ENCODE data around the gene ADAM33. TPM values are rescaled to one million over a fixed set of nuclear protein-coding genes. Genes with fewer than 3 reads are reported as not detected.
A peak's percentile ranks its signal among the peaks of the same experiment; 100 is the strongest.

ADAM33 gene
- polyA plus RNA-seq, 2 of the 4 experiments (the other 2 are of a cell fraction) = 0.08 to 0.14 TPM

DNA sequence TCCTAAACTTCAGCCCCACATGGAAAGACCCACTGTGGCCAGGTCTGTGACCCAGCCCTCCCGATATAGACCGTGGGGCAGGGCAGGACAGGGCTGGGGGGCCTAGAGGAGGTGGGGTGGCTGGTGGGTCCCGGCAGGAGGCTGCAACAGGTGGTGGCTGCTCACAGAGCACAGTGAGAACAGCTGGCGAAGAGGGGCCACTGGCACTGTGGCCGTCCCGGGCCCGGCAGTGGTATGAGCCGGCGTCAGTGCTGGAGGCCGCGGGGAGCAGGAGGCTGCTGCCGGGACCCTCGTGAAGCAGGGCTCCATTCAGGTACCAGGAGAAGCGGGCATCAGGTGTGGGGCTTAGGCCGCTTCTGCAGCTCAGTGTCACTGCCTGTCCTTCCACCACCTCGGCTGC lies 17.2 kb upstream of the ADAM33 start (continued):
- TF ChIP-seq RNF2 (IDR thresholded peaks at IDR 0.05; ENCODE audit: borderline replicate concordance, low read depth) (no peak), CEBPB (IDR thresholded peaks at IDR 0.05) (no peak), ESRRA (IDR thresholded peaks at IDR 0.05; ENCODE audit: borderline replicate concordance, low read length) (no peak), BHLHE40 (IDR thresholded peaks at IDR 0.05; ENCODE audit: low read depth, low read length) (no peak), CHD2 (IDR thresholded peaks at IDR 0.05; ENCODE audit: low read length, partially characterized antibody) (no peak)
- TF ChIP-seq, protein P1, sequence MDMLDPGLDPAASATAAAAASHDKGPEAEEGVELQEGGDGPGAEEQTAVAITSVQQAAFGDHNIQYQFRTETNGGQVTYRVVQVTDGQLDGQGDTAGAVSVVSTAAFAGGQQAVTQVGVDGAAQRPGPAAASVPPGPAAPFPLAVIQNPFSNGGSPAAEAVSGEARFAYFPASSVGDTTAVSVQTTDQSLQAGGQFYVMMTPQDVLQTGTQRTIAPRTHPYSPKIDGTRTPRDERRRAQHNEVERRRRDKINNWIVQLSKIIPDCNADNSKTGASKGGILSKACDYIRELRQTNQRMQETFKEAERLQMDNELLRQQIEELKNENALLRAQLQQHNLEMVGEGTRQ (IDR thresholded peaks at IDR 0.05) = no peak

DNA sequence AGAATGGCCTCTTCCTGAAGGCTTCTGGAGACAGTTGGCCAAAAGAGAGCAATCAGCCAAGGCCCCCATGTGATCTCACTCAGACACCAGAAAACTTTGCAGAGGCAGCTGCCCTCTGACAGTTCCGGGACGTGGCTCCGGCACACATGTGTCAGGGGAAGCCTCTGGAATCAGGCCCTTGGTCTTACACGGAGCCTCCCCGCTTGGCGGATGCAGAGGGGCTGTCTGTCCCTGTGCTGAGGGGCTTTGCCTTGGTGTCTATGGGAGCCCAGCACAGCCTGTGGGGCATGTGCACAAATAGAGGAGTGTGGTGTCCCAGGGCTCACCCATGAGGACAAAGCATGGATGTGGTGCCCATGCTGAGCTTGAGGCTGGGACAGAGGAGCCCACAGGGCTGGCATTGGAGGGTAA lies 16.8 kb upstream of the ADAM33 start:
- CTCF ChIA-PET = interaction anchor here (2.1 to 61.5 kb wide), 3 partner anchors 11 to 39 kb away, joined by 9 to 2233 read pairs (median 187); partner anchors contain the start of genes ADAM33, ADISSP, HSPA12B and SIGLEC1
- 0 out of 3 replicates have a peak, but pooled peaks cover 2% of the 10 kb centered on the region for H3K9me3 ChIP-seq
- TF ChIP-seq, protein P2, sequence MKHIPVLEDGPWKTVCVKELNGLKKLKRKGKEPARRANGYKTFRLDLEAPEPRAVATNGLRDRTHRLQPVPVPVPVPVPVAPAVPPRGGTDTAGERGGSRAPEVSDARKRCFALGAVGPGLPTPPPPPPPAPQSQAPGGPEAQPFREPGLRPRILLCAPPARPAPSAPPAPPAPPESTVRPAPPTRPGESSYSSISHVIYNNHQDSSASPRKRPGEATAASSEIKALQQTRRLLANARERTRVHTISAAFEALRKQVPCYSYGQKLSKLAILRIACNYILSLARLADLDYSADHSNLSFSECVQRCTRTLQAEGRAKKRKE (CRISPR knock-in tag; IDR thresholded peaks at IDR 0.05; ENCODE audit: low read depth) = no peak
- TF ChIP-seq GATA3 (IDR thresholded peaks at IDR 0.05; ENCODE audit: borderline replicate concordance) = no peak
- TF ChIP-seq, protein P3, sequence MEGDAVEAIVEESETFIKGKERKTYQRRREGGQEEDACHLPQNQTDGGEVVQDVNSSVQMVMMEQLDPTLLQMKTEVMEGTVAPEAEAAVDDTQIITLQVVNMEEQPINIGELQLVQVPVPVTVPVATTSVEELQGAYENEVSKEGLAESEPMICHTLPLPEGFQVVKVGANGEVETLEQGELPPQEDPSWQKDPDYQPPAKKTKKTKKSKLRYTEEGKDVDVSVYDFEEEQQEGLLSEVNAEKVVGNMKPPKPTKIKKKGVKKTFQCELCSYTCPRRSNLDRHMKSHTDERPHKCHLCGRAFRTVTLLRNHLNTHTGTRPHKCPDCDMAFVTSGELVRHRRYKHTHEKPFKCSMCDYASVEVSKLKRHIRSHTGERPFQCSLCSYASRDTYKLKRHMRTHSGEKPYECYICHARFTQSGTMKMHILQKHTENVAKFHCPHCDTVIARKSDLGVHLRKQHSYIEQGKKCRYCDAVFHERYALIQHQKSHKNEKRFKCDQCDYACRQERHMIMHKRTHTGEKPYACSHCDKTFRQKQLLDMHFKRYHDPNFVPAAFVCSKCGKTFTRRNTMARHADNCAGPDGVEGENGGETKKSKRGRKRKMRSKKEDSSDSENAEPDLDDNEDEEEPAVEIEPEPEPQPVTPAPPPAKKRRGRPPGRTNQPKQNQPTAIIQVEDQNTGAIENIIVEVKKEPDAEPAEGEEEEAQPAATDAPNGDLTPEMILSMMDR (IDR thresholded peaks at IDR 0.05) = no peak
- TF ChIP-seq FOSB (CRISPR knock-in tag; IDR thresholded peaks at IDR 0.05) = no peak
- TF ChIP-seq, protein P4, sequence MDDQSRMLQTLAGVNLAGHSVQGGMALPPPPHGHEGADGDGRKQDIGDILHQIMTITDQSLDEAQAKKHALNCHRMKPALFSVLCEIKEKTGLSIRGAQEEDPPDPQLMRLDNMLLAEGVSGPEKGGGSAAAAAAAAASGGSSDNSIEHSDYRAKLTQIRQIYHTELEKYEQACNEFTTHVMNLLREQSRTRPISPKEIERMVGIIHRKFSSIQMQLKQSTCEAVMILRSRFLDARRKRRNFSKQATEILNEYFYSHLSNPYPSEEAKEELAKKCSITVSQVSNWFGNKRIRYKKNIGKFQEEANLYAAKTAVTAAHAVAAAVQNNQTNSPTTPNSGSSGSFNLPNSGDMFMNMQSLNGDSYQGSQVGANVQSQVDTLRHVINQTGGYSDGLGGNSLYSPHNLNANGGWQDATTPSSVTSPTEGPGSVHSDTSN (IDR thresholded peaks at IDR 0.05) = no peak
- TF ChIP-seq, protein P5, sequence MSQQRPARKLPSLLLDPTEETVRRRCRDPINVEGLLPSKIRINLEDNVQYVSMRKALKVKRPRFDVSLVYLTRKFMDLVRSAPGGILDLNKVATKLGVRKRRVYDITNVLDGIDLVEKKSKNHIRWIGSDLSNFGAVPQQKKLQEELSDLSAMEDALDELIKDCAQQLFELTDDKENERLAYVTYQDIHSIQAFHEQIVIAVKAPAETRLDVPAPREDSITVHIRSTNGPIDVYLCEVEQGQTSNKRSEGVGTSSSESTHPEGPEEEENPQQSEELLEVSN (IDR thresholded peaks at IDR 0.05; ENCODE audit: borderline replicate concordance, low read depth) = no peak
- TF ChIP-seq NR3C1 (IDR thresholded peaks at IDR 0.05) = no peak
- TF ChIP-seq, protein P6, sequence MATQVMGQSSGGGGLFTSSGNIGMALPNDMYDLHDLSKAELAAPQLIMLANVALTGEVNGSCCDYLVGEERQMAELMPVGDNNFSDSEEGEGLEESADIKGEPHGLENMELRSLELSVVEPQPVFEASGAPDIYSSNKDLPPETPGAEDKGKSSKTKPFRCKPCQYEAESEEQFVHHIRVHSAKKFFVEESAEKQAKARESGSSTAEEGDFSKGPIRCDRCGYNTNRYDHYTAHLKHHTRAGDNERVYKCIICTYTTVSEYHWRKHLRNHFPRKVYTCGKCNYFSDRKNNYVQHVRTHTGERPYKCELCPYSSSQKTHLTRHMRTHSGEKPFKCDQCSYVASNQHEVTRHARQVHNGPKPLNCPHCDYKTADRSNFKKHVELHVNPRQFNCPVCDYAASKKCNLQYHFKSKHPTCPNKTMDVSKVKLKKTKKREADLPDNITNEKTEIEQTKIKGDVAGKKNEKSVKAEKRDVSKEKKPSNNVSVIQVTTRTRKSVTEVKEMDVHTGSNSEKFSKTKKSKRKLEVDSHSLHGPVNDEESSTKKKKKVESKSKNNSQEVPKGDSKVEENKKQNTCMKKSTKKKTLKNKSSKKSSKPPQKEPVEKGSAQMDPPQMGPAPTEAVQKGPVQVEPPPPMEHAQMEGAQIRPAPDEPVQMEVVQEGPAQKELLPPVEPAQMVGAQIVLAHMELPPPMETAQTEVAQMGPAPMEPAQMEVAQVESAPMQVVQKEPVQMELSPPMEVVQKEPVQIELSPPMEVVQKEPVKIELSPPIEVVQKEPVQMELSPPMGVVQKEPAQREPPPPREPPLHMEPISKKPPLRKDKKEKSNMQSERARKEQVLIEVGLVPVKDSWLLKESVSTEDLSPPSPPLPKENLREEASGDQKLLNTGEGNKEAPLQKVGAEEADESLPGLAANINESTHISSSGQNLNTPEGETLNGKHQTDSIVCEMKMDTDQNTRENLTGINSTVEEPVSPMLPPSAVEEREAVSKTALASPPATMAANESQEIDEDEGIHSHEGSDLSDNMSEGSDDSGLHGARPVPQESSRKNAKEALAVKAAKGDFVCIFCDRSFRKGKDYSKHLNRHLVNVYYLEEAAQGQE (IDR thresholded peaks at IDR 0.05) = no peak
- no peak for TF ChIP-seq EP300 (IDR thresholded peaks at IDR 0.05)
- no peak for TF ChIP-seq NFE2L2 (conservative IDR thresholded peaks at IDR 0.05; ENCODE audit: low read length)
- no peak for TF ChIP-seq RARB (CRISPR knock-in tag; IDR thresholded peaks at IDR 0.05)
- 84% methylated on average over 6 of the region's 6 CpGs for WGBS (ENCODE audit: missing lambda C conversion rate)
- DNase-seq (ENCODE audit: low read depth in 1 of 2, low spot score in 1 of 2) (no peak), ATAC-seq (peak; percentile 9 to 11; a peak in 2 of 6 replicates), FAIRE-seq (no peak)
- H3K4me3 ChIP-seq = no peak overlapping the region
- no peak overlapping the region for H3K4me2 ChIP-seq
- POLR2A ChIA-PET = no interaction called here
- H3K27ac ChIP-seq = no peak overlapping the region
- H3K4me1 ChIP-seq = no peaks in the 10 kb centered on the region

All from A549 (cell line).